G401 (cell line): ENCODE results near the gene WWP2. TPM values are rescaled to one million over a fixed set of nuclear protein-coding genes. Genes with fewer than 3 reads are reported as not detected.
A peak's percentile ranks its signal among the peaks of the same experiment; 100 is the strongest.

ENCODE experiments used
- DNase-seq: peaks from one replicate; pipeline ENCODE4 v3.0.0-alpha.2; 2015; ENCODE audit warnings: low spot score
- in situ Hi-C: cut with HindIII; loops from 2 replicates; pipeline ENCODE4 v1.10.0; 2016; ENCODE audit warnings: low sequenced_read_pairs, mixed read lengths
- total RNA-seq: library from RNA; depleted of rRNA; stranded (reverse); fragments of >200 nt; shearing (Covaris generic); gene quantifications from 2 replicates; pipeline ENCODE4 v1.2.3, GENCODE V29; 2014

WWP2 gene
- total RNA-seq, 1 experiment from 2014 or later: 24.3 TPM

DNA sequence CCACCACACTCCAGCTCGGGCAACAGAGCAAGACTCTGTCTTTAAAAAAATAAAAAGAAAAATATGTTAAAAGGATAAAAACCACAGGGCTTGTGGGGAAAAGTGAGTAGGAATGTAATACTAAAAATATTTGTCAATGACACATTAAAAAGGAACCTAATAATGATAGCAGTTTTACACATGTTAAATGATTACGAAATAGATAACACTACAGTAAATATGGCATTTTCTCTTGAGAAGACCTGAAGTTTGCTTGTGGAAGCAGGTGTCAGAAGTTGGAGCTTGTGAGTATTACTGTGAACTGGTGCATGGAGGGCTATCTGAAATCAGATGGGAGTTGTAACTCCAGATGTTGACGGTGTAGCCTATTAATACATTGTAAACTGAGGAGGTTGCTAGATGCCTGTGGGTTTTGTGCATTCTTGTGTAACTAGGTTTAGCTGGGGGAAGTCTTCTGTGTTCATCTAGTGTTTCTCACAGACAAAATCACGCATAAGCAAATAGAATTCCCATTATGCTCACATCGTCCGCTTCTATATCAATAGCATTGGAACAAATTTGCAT is 144.8 kb downstream of the WWP2 start:
- in situ Hi-C loops: no loop called here
- DNase-seq: no peak

DNA sequence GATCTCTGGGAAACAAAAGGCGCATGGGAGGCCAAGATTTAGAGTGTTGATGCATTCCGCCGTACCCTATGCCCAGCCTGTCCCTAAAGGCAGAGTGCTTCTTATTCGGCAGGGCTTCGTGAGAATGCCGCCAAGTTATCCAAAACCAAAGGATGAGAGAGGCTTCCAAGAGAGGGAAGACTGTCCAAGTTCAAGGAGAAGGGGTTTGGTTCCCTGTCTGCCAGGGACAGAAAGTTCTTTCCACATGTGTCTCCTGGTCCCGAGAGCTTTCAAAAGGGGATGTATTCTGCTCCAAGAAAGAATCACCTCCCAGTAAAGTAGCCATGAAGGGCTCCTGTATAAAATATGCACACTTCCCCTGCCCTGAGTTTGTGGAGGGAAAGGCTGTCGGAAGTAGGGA is 146.9 kb downstream of the WWP2 start:
- no peak for DNase-seq
- in situ Hi-C loops: no loop called here

DNA sequence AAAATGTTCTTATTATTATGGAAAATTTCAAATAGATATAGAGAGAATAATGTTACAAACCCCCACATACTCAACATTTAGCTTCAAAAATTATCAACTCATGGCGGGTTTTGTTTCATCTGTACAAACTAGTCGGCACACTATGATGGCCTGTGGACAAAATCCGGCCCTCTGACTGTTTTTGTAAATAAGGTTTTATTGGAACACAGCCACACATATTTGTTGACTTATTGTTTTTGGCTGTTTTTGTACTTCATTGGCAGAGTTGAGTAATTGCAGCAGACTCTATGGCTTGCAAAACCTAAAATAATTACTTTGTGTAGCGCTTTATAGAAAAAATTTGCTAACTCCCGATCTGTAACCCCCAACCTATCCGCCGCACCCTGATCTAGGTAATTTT is 147.6 kb downstream of the WWP2 start:
- in situ Hi-C loops: no loop called here
- no peak for DNase-seq

DNA sequence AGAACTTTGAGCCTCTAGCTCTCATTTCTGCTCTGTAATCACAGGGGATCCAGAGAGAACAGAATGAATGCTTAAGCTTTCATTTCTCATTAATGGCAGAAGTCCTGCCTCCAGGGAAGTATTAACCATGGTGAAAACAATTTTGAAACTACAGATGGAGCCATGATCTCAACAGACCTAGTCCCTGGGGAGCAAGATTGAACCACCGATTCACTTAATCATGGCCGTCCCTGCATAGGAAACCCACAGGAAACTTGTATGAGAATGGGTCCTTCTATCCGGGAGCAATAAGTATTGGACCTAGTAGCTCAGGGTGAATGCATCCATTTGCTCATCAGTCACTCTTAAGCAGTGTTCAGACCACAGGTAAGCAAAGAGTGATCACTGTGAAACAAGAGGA is 148.8 kb downstream of the WWP2 start:
- in situ Hi-C loops: no loop called here
- no peak for DNase-seq

DNA sequence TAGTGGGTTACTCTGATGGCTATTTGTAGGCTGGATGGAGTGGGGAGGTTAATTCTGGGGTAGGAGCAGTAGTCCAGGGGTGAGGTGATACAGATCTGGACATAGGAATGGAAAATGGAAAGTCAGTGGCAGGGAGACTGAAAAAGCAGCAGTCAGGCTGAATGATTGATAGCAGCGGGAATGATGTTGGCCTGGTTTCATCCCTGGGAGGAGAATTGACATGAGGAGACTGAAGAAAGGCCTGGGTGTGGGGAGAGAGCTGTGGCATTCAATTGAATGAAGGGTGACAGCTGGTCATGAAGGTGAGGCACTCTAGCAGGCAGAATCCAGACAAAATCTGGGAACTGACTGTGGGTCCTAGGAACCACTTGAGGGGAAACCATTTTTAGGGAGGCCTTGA is 154.3 kb downstream of the WWP2 start:
- in situ Hi-C loops: no loop called here
- no peak for DNase-seq

DNA sequence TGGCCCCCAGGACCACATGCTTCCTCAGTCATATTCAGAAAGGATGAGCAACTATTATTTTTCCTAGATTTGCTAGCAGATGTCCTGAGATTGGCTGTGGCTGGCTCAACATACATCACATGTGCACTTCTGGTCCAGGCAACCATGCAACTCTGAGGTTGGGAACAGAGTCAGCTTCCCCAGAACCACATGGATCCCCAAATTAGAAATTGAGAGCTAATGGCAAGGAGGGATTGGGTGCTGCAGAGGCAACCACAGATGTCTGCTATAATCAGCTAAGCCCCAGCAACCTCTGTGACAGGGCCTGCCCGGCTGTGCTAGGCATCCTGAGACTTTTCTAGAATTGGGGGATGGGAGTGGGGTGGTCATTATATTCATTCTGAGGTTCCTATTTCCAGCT is 155.2 kb downstream of the WWP2 start:
- in situ Hi-C loops: no loop called here
- peak; percentile 41 for DNase-seq

DNA sequence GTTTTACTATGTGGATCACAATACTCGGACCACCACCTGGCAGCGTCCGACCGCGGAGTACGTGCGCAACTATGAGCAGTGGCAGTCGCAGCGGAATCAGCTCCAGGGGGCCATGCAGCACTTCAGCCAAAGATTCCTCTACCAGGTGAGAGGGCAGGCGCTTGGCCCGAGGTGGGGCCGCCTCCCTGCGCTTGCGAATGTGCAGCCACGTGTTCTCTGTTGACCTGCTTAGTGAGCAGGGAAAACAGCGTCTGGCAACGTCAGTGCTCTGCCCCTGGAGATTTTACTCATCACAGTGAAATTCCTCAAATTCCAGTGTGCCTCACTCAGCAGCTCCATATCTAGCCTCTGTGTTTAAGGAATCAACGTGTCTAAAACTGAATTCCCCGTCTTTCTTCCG is 155.6 kb downstream of the WWP2 start:
- in situ Hi-C loops: no loop called here
- DNase-seq: peak; percentile 84

DNA sequence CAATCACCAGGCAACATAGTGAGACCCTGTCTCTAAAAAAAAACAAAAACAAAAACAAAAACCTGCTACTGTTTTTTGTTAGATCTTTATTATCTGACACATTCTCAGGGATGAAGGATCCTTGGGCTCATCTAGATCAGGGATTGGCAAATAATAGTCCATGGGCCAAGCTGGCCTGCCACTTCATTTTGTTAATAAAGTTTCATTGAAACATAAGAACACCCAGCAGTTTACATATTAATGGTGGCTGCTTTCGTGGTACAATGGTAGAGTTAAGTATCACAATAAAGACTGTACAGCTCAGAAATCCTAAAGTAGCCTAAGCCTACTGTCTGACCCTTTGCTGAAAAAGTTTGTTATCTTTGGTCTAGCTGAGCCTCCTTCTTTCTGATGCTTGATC is 156.1 kb downstream of the WWP2 start:
- in situ Hi-C loops: no loop called here
- no peak for DNase-seq

DNA sequence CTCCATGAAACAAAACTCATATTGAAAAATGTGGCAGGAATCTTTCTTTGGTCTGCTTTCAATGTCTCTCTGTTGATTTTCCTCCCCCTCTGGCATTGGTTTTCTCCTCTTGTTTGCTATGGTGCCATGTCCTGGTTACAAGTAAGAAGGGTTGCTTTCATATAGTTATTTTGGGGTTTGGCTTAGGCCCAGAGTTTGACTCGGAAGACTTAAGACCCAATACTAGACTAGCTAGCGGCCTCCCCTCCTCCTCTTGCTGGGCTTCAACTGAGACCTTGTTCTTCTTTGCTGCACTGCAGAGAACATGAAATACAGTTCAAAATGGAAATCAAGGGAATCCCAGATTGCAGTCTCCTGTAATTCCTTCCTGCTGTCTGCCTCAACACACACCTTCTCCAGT is 159.0 kb downstream of the WWP2 start:
- in situ Hi-C loops: no loop called here
- DNase-seq: no peak

DNA sequence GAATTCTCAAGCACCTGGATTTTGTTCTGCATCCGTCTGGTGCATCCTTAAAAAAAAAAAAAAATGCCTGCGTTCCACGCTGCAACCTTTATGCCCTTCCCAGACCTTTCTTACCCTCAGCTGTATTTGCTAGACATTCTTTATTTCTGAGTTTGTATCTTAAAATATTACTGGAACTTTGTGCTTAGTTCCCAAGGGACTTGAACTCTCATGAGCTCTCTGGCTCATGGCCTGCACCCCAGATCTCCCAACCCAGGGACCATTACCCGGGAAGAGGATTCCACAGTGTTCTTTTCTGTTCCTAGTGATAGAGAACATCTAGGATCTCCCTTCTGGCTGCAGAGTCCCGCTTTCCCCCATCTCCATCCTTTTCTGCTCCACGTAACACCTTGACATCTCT is 160.1 kb downstream of the WWP2 start:
- in situ Hi-C loops: no loop called here
- DNase-seq: no peak

DNA sequence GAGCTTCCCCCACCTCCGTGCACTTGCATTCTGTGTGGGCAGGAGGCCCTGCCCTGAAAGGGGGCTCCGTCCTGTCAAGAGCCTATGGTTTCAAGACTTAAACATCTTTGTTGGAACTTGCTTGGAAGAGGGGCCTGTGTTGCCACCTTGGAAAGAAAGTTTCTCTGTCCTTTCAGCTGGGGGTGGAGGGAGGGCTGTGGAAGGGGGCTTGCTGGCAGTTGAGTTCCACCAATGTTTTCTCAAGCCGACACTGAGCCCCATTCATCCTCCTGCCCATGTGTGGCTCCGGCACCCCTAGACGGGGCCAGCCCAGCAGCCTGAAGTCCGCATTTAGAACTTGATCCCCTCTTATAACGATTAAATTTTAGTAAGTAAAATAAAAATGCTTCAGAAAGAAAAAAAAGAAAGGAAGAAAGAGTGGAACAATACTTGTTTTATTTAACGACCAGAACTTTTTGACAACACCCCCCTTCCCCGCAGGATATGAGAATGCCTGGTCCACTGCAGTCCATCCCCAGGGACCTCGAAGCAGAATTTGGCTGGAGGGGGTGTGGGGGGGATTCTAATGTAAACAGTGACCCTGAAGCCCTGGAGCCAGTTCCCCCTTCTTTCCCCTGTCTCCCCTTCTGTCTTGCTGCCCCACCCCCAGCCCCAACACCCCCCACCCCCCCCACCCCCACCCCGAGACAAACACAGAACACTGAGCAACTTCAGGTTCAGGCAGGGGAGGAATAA is 162.1 kb downstream of the WWP2 start:
- in situ Hi-C loops: no loop called here
- no peak for DNase-seq

DNA sequence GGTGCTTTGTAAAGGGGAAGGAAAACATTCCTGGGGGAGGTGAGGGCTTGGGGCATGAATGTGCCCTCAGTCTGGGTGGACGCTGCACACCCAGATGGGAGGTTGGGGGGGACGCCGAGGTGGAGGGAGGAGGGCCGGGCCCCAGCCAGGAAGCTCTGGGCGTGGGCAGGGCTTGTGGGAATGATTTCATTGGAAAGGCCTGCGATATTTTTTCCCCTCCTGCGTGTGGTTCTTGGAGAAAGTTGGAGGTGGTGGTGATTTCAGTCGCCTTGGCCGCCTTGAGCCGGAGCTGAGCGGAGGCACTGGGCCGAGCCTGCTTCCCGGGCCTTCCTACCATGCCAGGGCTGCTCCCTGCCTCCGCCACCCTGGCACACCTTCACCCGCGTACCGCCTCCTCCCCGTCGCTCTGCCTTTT is 162.7 kb downstream of the WWP2 start:
- in situ Hi-C loops: no loop called here
- DNase-seq: no peak

DNA sequence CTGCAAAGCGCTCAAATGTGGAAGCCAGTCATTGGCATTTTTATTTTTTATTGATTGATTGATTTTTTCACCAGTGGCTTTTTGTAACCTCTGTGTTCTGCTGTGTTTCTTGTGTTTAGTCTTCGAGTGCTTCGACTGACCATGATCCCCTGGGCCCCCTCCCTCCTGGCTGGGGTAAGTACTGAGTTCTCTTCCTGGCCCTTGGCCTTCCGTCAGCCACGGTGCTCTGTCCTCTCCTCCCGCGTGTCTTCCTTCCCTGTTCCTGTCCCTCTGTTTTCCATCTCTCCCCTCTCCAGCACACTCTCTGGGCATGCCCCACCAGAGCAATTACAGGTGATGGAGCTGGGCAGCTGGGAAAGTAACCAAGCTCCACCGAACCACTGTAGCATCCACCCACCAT is 163.2 kb downstream of the WWP2 start:
- in situ Hi-C loops: no loop called here
- DNase-seq: no peak

DNA sequence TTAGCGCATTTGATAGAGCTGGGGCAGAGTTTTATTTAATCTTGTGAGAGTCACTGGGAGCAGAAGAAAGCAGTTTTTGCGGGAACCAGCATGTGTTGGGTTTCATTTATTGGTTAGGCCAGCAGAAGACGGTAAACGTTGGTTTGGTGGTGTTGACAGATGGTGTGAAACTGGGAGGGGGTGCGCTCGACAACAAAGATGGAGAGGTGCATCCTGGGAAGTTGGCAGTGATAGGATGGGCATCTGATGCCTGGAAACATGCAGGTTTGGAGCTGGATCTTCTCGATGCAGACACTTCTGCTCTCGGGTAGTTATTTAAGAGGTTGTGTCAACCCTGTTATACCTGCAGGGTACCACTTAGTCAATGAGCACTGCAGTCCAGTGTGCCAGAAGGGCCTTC is 164.1 kb downstream of the WWP2 start:
- in situ Hi-C loops: no loop called here
- peak; percentile 91 for DNase-seq

DNA sequence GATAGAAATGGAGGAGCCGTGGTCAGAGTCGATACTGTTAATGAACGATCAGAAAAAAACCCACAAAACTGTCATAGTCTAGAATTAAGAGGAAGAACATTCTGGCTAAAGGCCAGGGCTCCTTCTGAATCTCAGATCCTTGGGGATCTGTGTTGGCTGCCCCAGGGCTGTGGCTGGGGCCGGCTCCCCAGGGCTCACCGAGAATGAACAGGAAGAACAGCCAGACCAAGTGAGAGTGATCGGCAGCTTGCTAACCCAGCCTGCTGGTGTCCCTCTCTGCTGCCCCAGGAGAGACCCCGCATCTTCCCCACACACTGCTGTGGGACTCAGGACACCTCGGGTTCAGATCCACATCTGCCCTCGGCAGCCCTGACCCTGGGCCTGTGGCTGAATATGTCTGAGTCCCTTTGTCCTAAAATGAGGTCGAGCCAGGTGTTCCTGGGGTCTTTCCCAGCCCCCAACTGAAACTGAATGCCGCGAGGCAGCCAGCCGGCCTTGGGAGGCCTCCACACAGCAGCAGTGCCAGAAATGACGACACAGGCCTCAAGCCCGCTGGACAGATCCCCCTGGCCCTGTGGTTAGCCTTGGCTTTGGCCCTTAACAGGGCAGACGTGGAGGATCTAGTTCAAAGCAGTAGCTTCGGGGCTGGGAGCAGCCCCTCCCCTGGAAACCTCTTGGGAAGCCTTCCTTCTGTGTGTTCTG is 165.1 kb downstream of the WWP2 start:
- in situ Hi-C loops: no loop called here
- DNase-seq: peak; percentile 36

DNA sequence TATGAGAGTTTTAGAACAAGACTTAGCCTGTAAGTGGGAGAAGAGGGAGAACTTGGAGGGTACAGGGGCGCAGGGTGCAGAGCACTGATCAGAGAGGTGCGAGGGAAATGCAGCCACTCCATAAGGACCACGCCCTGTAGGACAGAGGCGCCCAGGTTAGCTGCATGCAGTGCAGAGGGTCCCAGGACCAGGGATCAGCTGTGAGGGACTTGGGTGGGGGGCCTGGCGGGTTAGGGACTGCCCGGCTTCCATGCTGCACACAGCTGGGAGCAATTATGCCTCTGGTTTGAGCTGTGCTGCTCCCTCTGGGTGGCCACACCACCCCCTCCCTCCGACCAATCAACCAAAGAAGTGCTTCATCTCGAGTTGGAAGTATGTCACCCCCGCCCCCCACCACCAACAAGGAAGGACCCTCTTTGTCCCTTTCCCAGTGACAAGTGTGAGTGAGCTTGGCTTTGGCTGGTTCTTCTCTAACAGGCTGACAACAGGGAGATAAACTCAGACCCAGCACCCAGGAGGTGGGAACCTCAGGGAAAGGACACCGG is 166.8 kb downstream of the WWP2 start:
- in situ Hi-C loops: no loop called here
- no peak for DNase-seq

DNA sequence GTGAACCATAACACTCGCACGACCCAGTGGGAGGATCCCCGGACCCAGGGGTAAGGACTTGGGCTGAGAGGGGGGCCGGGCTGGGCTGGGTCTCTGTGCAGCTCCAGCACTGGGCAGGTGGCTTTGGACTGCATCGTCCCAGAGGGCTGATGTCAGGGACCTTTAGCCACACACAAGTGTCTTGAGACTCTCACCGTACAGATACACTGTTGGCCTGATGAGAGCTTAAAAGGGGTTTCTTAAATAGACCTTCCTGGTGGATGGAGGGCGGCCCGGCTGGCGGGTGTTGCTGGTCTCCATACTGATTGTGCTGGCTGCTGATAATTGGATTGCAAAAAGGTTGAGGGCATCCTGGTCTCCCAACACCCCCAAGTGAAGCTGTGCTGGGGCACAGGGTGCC is 167.3 kb downstream of the WWP2 start:
- DNase-seq: no peak
- in situ Hi-C loops: no loop called here

DNA sequence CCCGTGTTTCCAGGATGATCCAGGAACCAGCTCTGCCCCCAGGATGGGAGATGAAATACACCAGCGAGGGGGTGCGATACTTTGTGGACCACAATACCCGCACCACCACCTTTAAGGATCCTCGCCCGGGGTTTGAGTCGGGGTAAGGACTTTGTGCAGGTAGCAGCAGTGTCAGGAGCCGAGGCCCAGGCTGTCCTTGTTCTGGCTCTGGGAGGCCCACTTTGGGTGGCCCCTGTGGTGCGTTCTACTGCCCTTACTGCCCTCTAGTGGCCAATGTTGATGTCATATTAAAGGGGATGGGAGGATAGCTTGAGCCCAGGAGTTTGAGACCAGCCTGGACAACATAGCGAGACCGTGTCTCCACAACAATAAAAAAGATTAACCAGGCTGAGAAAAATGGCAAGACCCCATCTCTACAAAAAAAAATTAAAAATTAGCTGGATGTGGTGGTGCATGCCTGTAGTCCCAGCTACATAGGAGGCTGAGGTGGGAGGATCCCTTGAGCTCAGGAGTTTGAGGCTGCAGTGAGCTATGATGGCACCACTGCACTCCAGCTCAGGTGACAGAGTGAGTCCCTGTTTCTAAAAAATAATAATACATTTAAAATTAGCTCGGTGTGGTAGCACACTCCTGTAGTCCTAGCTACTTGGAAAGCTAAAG is 168.1 kb downstream of the WWP2 start:
- in situ Hi-C loops: no loop called here
- DNase-seq: peak; percentile 66

DNA sequence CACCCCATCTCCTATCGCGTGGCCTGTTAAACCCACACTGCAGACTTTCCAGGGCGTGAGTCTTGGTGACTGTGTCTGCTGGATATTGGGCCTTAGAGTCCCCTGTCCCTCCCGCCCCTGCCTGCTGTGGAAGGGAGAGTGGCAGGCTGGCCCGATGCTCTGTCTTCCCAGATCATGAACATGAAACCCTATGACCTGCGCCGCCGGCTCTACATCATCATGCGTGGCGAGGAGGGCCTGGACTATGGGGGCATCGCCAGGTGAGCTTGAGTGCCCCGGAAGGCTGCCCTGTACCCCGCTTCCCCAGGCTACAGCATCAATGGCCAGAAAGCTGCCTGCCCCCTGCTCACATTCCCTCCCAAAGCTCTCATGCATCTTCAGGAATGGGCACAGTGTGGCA is 169.5 kb downstream of the WWP2 start:
- in situ Hi-C loops: no loop called here
- no peak for DNase-seq

DNA sequence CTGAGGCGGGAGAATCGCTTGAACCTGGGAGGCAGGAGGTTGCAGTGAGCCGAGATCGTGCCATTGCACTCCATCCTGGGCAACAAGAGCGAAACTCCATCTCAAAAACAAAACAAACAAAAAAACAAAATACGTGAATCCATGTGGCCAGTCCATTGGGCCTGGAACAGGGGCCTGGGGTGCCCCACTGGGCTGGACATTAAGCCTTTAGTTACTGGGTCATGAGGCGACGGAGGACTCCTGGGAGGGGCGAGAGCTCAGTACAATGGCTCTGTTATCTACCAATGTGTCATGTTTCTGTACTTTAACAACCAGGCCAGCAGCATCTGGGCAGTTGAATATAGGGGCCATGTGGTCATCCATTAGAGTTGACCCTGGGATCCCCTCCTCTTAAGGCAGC is 170.1 kb downstream of the WWP2 start:
- no peak for DNase-seq
- in situ Hi-C loops: no loop called here
